Transverse colon (tissue), 3 donors: ENCODE measurements around the gene PTPN11.

Experiments
- CTCF ChIP-seq, 5 experiments: fragments of 200-600 bp in 3 of 5; fragments of 450-650 bp in 2 of 5; sonication (generic) in 3 of 5; IDR thresholded peaks; 1 replicate in 2 of 5; 2 replicates in 3 of 5; pipeline ENCODE4 v1.5.1; 2016 to 2017; ENCODE audit warnings: antibody characterized with exemption in 5 of 5, inconsistent platforms in 3 of 5, mild to moderate bottlenecking in 2 of 5, moderate library complexity in 1 of 5
- POLR2A ChIP-seq: fragments of 450-650 bp; IDR thresholded peaks from one replicate; pipeline ENCODE4 v1.6.1; 2016; ENCODE audit warnings: antibody characterized with exemption, mild to moderate bottlenecking, moderate library complexity

- TF ChIP-seq CTCF (IDR thresholded peaks at IDR 0.05) (no peak), POLR2A (no peak)
Measured at GRCh38 chr12:112546339-112546738, 127.6 kb downstream of the PTPN11 start.
